ENCODE measurements around the gene KEL.

DNA sequence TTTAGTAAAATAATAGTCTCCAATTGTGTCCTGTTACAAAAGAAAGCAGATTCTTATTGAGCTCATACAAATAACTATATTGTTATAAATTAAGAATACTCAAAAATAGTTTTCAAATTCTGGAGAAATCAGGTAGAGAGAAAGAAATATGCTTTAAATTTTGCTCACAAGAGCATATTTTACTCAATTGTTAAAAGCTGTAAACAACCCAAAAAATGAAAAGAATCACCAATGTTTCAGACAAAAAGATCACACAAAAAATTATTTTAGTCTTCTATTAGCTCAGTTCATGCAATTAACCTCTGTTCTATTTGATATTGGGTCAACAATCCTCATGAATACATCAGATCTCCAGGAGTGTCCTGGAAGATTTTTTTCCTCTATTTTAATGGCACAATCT is 58.0 kb downstream of the KEL start:
- TF ChIP-seq POLR2A (IDR thresholded peaks at IDR 0.05; ENCODE audit: low read length) (no peak), GATA1 (IDR thresholded peaks at IDR 0.05; ENCODE audit: low read depth, low read length) (no peak)
